Ovary (tissue), 3 donors: ENCODE measurements around the gene TACC2.

Experiments used
- EP300 ChIP-seq: sonication (generic); formaldehyde crosslinking; IDR thresholded peaks from one replicate; pipeline ENCODE4 v1.6.1; 2017; ENCODE audit warnings: antibody characterized with exemption
- TF ChIP-seq, protein P1 (sequence below), 3 donors: fragments of 450-650 bp in 2 of 3; fragments of 200-600 bp in 1 of 3; IDR thresholded peaks; one replicate each; pipeline versions ENCODE4 v1.5.1 to v1.8.0; 2016 to 2022; ENCODE audit warnings: antibody characterized with exemption in 3 of 3, mild to moderate bottlenecking in 1 of 3
- donor health status: DM: no; HTN: no; CAD: no.

DNA sequence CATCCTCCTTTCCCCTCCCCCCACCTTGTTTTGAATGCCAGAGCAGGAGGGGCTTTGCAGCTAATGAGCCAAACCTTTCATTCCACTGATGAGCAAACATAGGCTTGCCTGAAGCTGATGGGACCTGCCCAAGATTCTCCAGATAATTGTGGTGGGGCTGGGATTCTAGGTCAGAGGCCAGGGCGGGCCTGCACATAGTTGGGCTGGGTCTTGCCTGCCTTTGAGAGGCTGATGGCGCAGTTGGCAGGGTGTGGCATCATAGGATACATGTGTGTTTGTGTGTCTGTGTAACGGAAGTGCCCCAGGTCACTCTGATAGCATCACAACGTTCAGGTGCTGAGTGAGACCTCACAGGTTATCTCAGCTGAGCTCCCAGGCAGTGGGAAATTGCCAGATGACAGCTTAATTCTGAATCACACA lies 305.0 kb downstream of the TACC2 start:
- TF ChIP-seq EP300: no peak
- TF ChIP-seq, protein P1, sequence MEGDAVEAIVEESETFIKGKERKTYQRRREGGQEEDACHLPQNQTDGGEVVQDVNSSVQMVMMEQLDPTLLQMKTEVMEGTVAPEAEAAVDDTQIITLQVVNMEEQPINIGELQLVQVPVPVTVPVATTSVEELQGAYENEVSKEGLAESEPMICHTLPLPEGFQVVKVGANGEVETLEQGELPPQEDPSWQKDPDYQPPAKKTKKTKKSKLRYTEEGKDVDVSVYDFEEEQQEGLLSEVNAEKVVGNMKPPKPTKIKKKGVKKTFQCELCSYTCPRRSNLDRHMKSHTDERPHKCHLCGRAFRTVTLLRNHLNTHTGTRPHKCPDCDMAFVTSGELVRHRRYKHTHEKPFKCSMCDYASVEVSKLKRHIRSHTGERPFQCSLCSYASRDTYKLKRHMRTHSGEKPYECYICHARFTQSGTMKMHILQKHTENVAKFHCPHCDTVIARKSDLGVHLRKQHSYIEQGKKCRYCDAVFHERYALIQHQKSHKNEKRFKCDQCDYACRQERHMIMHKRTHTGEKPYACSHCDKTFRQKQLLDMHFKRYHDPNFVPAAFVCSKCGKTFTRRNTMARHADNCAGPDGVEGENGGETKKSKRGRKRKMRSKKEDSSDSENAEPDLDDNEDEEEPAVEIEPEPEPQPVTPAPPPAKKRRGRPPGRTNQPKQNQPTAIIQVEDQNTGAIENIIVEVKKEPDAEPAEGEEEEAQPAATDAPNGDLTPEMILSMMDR (IDR thresholded peaks at IDR 0.05): no peak
